Activated gamma-delta T cell (primary cell): ENCODE measurements around the gene DNTT.

Source experiments
- DNase-seq: peaks from one replicate; lab custom pipeline; 2025; lab: John Stamatoyannopoulos, UW

The DNTT gene

DNA sequence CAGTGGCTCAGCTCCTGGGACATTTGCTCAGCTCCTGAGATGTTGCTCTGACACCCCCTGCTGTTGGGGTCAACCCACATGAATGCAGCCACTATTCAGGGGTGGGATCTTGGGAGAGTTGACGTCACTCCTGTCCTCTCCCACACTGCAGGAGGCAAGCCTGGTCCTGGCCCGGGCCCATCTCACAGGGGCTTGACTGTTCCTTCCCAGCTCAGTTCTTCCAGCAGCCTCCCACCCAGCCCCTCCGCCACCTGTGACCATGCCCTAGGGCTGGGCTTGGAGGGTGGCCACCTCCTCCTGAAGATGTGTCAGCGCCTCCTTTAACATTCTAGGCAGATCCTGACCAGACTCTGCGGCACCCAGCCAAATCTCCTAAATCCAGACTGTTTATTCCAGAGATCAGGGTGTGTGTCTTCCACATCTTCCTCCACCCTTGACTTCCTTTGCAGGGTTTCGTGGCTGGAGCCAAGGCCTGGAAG lies 73.6 kb downstream of the DNTT start:
- DNase-seq: no peak

- no peak for DNase-seq
Measured at GRCh38 chr10:96378741-96379140, 74.5 kb downstream of the DNTT start.

DNA sequence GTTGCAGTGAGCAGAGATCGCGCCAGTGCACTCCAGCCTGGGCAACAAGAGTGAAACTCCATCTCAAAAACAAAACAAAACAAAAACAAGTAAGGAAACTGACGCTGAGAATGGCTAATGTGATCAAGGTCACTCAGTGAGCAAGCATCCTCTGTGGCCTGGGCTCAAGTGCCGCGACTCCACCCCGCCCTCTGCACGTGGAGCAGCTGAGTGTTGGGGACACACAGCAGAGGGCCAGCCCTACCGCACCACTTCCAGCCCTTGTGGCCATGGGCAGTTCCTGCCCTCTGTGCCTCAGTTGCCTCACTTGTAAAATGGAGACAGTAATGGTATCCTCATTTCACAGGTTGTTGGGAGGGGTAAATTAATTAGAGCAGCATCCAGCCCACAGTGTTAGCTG lies 75.5 kb downstream of the DNTT start:
- no peak for DNase-seq

DNA sequence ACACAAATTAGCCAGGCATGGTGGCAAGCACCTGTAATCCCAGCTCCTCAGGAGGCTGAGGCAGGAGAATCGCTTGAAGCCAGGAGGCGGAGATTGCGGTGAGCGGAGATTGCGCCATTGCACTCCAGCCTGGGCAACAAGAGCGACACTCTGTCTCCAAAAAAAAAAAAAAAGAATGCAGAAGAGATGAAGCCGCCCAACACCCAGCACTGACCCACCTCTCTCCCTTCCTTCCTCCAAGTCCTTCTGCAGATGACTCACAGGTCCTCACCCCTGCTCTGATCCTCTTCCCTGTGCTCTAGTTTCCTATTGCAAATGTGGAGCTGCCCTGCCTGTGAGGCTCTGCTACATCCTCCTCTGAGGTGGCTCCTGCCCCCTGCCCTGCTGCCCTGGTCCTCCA lies 76.6 kb downstream of the DNTT start:
- no peak for DNase-seq

GRCh38 chr10:96384506-96384905 lies 80.3 kb downstream of the DNTT start:
- no peak for DNase-seq

DNA sequence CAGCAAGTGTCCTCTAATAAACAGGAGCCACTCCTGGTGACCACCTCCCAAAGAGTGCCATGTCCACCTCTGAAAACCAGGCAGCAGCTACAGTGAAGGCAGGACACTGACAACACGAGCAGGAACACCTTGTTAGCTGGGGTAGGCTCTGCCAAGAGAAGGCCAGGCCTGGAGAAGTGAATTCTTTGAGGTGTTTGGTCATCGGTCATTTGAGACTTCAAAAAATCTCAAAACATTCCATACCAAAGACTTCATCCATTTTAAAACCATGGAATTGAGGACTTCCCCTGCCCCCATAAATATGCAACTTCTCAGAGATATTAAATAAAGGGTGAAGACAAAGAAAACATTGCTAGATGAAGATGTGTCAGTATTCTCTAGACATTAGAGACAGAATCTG lies 82.9 kb downstream of the DNTT start:
- no peak for DNase-seq

DNA sequence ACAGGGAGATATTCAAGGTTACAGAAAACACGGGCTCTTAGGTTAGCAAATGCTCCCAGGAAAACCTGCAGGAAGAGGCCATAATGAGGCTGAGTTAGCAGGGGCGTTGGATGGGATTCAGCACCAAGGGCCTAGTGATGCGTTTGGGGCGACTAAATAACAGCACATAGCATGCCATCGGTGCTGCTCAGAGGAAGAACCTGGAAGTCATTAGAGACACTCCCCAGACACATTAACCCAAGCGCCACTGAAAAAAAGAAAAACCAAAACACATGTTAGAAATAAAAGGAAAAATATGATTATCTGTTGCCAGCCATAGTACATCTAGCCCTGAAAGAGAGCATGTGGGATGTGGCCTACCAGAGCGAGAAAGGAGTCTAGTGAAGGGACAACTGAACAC lies 83.4 kb downstream of the DNTT start:
- no peak for DNase-seq
